ENCODE measurements around the gene SH2B2.
"Not testable (repeated sequence)": the region's sequence is repeated elsewhere in the genome, so short reads cannot be mapped to it uniquely, and the experiment has no call there.

Gene SH2B2

DNA sequence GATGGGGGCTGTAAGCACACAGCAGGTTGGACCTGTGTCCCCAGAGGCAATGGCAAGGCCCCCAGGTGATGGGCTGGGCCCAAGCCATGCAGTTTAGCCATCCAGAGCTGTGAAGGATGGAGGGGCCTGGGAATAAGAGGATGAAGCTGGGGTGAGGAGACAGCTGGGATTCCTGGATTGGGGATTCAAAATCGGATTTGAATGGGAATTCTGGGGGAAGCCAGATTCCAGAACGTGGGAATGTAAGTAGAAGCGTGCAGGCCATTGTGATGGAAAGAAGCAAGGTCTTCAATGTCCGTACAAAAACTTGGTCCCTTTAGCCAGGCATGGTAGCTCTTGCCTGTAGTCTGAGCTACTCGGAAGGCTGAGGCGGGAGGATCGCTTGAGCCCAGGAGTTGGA is 9.8 kb downstream of the SH2B2 start:
- Histone ChIP-seq H3K79me2 (no peaks in the 10 kb centered on the region), H3K9ac (no peak overlapping the region), H2AFZ (no peak overlapping the region), H3K4me3 (ENCODE audit: low read depth, low read length) (no peak overlapping the region), H3K27ac (no peak overlapping the region), H3K9me3 (ENCODE audit: control insufficient read depth, low read length) (no peaks in the 10 kb centered on the region), H3K4me2 (ENCODE audit: low read length) (no peak overlapping the region), H3K4me1 (no peaks in the 10 kb centered on the region), H3K27me3 (ENCODE audit: control insufficient read depth, insufficient read depth, low read length) (no peaks in the 10 kb centered on the region), H3K36me3 (ENCODE audit: control insufficient read depth, insufficient read depth, low read length) (no peaks in the 10 kb centered on the region)
- TF ChIP-seq, protein P1, sequence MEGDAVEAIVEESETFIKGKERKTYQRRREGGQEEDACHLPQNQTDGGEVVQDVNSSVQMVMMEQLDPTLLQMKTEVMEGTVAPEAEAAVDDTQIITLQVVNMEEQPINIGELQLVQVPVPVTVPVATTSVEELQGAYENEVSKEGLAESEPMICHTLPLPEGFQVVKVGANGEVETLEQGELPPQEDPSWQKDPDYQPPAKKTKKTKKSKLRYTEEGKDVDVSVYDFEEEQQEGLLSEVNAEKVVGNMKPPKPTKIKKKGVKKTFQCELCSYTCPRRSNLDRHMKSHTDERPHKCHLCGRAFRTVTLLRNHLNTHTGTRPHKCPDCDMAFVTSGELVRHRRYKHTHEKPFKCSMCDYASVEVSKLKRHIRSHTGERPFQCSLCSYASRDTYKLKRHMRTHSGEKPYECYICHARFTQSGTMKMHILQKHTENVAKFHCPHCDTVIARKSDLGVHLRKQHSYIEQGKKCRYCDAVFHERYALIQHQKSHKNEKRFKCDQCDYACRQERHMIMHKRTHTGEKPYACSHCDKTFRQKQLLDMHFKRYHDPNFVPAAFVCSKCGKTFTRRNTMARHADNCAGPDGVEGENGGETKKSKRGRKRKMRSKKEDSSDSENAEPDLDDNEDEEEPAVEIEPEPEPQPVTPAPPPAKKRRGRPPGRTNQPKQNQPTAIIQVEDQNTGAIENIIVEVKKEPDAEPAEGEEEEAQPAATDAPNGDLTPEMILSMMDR (IDR thresholded peaks at IDR 0.05): no peak

DNA sequence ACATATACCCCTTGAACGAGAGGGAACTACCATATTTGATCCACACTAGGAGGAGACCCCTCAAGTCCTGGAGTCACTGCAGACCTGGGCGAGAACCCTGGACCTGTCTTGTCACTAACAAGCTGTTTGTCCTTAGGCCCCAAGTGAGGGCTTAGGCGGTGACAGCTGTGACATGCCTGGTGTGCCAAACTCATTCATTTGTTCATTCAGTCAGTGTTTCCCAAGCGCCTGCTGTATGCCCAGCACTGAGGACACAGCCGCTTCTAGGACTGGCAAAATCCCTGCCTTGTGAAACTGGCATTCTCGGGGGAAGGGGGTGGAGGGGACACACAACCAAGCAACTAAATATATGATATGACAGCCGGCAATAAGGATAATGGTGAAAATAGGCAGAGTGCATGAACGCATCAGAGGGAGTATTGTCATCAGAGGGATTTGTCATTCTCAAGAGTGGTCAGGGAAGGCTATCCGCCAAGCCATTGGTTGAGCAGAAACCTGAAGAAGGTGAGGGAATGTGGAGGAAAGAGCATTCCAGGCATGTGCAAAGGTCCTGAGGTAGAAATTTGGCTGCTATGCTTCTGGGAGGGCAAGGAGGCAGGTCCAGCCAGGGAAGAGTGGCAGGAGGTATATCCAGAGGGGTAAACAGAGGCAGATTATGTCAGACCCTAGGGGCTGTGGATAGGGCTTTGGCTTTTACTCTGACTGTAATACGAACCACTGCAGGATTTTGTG is 11.0 kb downstream of the SH2B2 start:
- no peaks in the 10 kb centered on the region for H3K4me1 ChIP-seq
- H3K27ac ChIP-seq: no peak overlapping the region
- H3K79me2 ChIP-seq: no peaks in the 10 kb centered on the region
- no peak overlapping the region for H3K4me3 ChIP-seq (ENCODE audit: low read depth, low read length)
- TF ChIP-seq, protein P1 (IDR thresholded peaks at IDR 0.05): no peak
- no peaks in the 10 kb centered on the region for H3K27me3 ChIP-seq (ENCODE audit: control insufficient read depth, insufficient read depth, low read length)
- H3K4me2 ChIP-seq (ENCODE audit: low read length): no peak overlapping the region
- no peaks in the 10 kb centered on the region for H3K9me3 ChIP-seq (ENCODE audit: control insufficient read depth, low read length)
- H3K36me3 ChIP-seq (ENCODE audit: control insufficient read depth, insufficient read depth, low read length): no peaks in the 10 kb centered on the region
- H3K9ac ChIP-seq: no peak overlapping the region
- H2AFZ ChIP-seq: no peak overlapping the region

DNA sequence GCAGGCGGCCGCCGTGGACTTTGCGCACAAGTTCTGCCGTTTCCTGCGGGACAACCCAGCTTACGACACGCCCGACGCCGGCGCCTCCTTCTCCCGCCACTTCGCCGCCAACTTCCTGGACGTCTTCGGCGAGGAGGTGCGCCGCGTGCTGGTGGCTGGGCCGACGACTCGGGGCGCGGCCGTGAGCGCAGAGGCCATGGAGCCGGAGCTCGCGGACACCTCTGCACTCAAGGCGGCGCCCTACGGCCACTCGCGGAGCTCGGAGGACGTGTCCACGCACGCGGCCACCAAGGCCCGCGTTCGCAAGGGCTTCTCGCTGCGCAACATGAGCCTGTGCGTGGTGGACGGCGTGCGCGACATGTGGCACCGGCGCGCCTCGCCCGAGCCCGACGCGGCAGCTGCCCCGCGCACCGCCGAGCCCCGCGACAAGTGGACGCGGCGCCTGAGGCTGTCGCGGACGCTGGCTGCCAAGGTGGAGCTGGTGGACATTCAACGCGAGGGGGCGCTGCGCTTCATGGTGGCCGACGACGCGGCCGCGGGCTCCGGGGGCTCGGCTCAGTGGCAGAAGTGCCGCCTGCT is 14.1 kb downstream of the SH2B2 start:
- Histone ChIP-seq H3K27ac (no peak overlapping the region), H3K4me1 (no peaks in the 10 kb centered on the region), H3K9ac (no peak overlapping the region), H3K36me3 (ENCODE audit: control insufficient read depth, insufficient read depth, low read length) (no peaks in the 10 kb centered on the region), H3K4me3 (ENCODE audit: low read depth, low read length) (no peak overlapping the region), H3K27me3 (ENCODE audit: control insufficient read depth, insufficient read depth, low read length) (no peaks in the 10 kb centered on the region), H3K9me3 (ENCODE audit: control insufficient read depth, low read length) (no peaks in the 10 kb centered on the region), H2AFZ (no peak overlapping the region), H3K4me2 (ENCODE audit: low read length) (no peak overlapping the region), H3K79me2 (no peaks in the 10 kb centered on the region)
- TF ChIP-seq, protein P1 (IDR thresholded peaks at IDR 0.05): no peak

DNA sequence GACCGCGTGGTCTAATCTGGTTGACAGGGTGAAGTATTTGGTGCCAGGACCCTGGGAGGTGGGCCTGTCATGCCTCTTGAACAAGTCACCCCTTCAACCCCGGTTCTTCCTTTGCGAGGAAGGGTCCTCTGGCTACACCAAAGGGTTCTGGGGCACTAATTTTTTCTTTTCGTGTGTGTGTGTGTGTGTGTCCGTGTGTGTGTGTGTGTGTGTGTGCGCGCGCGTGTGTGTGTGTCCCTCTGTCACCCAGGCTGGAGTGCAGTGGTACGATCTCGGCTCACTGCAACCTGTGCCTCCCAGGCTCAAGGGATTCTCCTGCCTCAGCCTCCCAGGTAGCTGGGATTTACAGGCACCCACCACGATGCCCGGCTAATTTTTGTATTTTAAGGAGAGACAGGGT is 14.7 kb downstream of the SH2B2 start:
- H3K27ac ChIP-seq; H3K27me3 ChIP-seq (ENCODE audit: control insufficient read depth, insufficient read depth, low read length); H3K9ac ChIP-seq; H3K79me2 ChIP-seq; H3K4me2 ChIP-seq (ENCODE audit: low read length); H3K4me1 ChIP-seq; H3K36me3 ChIP-seq (ENCODE audit: control insufficient read depth, insufficient read depth, low read length); H2AFZ ChIP-seq; H3K9me3 ChIP-seq (ENCODE audit: control insufficient read depth, low read length); H3K4me3 ChIP-seq (ENCODE audit: low read depth, low read length): not testable (repeated sequence)

DNA sequence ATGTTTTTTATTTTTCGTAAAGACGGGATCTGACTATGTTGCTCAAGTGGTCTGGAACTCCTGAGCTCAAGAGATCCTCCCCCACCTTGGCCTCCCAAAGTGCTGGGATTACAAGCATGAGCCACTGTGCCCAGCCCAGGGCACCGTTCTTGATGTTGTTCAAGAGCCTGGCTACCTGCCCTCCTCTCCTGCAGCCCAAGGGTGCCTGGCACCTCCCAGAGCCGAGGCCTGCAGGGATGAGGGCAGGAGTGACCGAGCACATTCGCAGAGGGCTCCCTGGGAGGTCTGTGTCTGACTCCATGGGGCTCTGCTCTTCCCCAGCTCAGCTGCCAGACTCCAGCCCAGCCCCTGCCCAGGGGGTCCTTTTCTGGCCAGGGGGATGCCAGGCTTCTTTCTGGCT is 15.4 kb downstream of the SH2B2 start:
- H3K4me1 ChIP-seq: no peaks in the 10 kb centered on the region
- no peaks in the 10 kb centered on the region for H3K79me2 ChIP-seq
- H3K9me3 ChIP-seq (ENCODE audit: control insufficient read depth, low read length): no peaks in the 10 kb centered on the region
- H3K4me2 ChIP-seq (ENCODE audit: low read length): no peak overlapping the region
- H3K27me3 ChIP-seq (ENCODE audit: control insufficient read depth, insufficient read depth, low read length): no peaks in the 10 kb centered on the region
- H3K27ac ChIP-seq: no peak overlapping the region
- no peaks in the 10 kb centered on the region for H3K36me3 ChIP-seq (ENCODE audit: control insufficient read depth, insufficient read depth, low read length)
- TF ChIP-seq, protein P1 (IDR thresholded peaks at IDR 0.05): no peak
- no peak overlapping the region for H2AFZ ChIP-seq
- H3K4me3 ChIP-seq (ENCODE audit: low read depth, low read length): no peak overlapping the region
- H3K9ac ChIP-seq: no peak overlapping the region

Measured in parathyroid adenoma (tissue), 2 donors.